Common myeloid progenitor, CD34-positive (primary cell): Measurements from ENCODE around the gene MRPL57.

ENCODE experiments used
- CTCF ChIA-PET: fragments of 350-600 bp; sonication (Branson Sonifier 250); formaldehyde crosslinking; loops from one replicate; lab custom pipeline; 2021; ENCODE audit warnings: antibody characterized with exemption; lab: Charles Lee
- POLR2A ChIA-PET: fragments of 350-600 bp; sonication (Branson Sonifier 250); formaldehyde crosslinking; loops from one replicate; lab custom pipeline; 2021; ENCODE audit warnings: antibody characterized with exemption; lab: Charles Lee
- DNase-seq, 3 donors: peaks; one replicate each; pipeline versions ENCODE4 v3.0.0 to v3.0.0-alpha.2; 2013
- H3K27ac ChIP-seq, 2 experiments: 1 replicate in 1 of 2; 2 replicates in 1 of 2; pipeline ENCODE4 v1.7.0; 2013; ENCODE audit warnings: inconsistent platforms in 2 of 2, low read length in 2 of 2, mild to moderate bottlenecking in 2 of 2, low read depth in 1 of 2, moderate library complexity in 1 of 2; ENCODE audit not compliant: severe bottlenecking in 2 of 2, insufficient read depth in 1 of 2, poor library complexity in 1 of 2
- H3K27me3 ChIP-seq, 5 experiments: replicated peaks in 2 of 5; 1 replicate in 3 of 5; 2 replicates in 2 of 5; pipeline versions ENCODE4 v1.6.1 to v1.7.0; 2013; ENCODE audit warnings: low read length in 4 of 5, mild to moderate bottlenecking in 2 of 5, moderate library complexity in 2 of 5, inconsistent platforms in 1 of 5; ENCODE audit not compliant: insufficient read depth in 5 of 5, control insufficient read depth in 4 of 5
- H3K36me3 ChIP-seq, 4 experiments: 1 replicate in 2 of 4; 2 replicates in 2 of 4; pipeline versions ENCODE4 v1.6.1 to v1.7.0; 2013; ENCODE audit warnings: low read length in 3 of 4, control low read depth in 1 of 4, mild to moderate bottlenecking in 1 of 4; ENCODE audit not compliant: control insufficient read depth in 4 of 4, insufficient read depth in 4 of 4
- H3K4me1 ChIP-seq, 4 experiments: 1 replicate in 3 of 4; 2 replicates in 1 of 4; pipeline versions ENCODE4 v1.6.1 to v1.7.1; 2013; ENCODE audit warnings: low read length in 3 of 4, mild to moderate bottlenecking in 3 of 4, control low read depth in 1 of 4, inconsistent platforms in 1 of 4, moderate library complexity in 1 of 4; ENCODE audit not compliant: control insufficient read depth in 4 of 4, insufficient read depth in 4 of 4; ENCODE audit errors: control extremely low read depth in 1 of 4
- H3K4me3 ChIP-seq, 7 experiments: 1 replicate in 4 of 7; 2 replicates in 3 of 7; pipeline versions ENCODE4 v1.5.1 to v1.7.0; 2013; ENCODE audit warnings: mild to moderate bottlenecking in 7 of 7, low read length in 6 of 7, moderate library complexity in 6 of 7, inconsistent platforms in 2 of 7, low read depth in 2 of 7, control low read depth in 1 of 7; ENCODE audit not compliant: insufficient read depth in 4 of 7, control insufficient read depth in 1 of 7; ENCODE audit errors: extremely low read depth in 1 of 7
- H3K9me3 ChIP-seq, 5 experiments: 1 replicate in 4 of 5; 2 replicates in 1 of 5; pipeline versions ENCODE4 v1.6.1 to v1.7.1; 2013; ENCODE audit warnings: low read length in 4 of 5, mild to moderate bottlenecking in 2 of 5, inconsistent platforms in 1 of 5, low read depth in 1 of 5, moderate library complexity in 1 of 5; ENCODE audit not compliant: control insufficient read depth in 4 of 5, insufficient read depth in 2 of 5; ENCODE audit errors: control extremely low read depth in 1 of 5
- WGBS: methylation state at CpG from one replicate; pipeline ENCODE4 v1.1.5; 2013; ENCODE audit not compliant: insufficient coverage; 5-methylcytosine and 5-hydroxymethylcytosine counted together

Gene MRPL57

DNA sequence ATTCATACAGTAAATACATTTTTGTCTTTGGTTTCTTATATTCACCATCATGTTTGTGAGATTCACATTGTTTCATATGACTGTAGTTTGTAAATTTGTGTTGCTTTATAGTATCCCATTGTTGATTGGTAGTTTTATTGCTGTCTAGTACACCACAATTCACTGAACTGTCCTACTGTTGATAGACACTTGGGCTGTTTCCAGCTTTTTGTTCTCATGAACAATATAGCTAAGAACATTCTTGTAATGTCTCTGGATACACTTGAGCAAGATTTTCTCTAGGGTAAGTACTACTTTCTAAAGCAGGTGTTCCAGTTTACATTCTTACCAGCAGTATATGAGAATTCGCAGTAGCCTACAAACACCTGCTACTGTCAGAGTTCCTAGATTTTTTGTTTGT is 37.9 kb upstream of the MRPL57 start:
- POLR2A ChIA-PET, result interaction anchor here (0.5 kb wide), 1 partner anchor 93 kb away, joined by 5 read pairs; no protein-coding TSS in a partner anchor
- H3K36me3 ChIP-seq, result peaks cover under 1 to 12% (median 6%) of the 10 kb centered on the region in 4 experiments
- H3K27me3 ChIP-seq, result no peaks in the 10 kb centered on the region
- DNase-seq, result peak in 1 of 3 donors; percentile 18
- H3K4me1 ChIP-seq, result peaks cover 9 to 28% (median 23%) of the 10 kb centered on the region in 4 experiments
- CTCF ChIA-PET, result no interaction called here
- 86% methylated on average over 1 of the region's 1 CpG for WGBS
- no peaks in the 10 kb centered on the region for H3K9me3 ChIP-seq
- H3K4me3 ChIP-seq, result no peak overlapping the region
- H3K27ac ChIP-seq, result no peak overlapping the region

DNA sequence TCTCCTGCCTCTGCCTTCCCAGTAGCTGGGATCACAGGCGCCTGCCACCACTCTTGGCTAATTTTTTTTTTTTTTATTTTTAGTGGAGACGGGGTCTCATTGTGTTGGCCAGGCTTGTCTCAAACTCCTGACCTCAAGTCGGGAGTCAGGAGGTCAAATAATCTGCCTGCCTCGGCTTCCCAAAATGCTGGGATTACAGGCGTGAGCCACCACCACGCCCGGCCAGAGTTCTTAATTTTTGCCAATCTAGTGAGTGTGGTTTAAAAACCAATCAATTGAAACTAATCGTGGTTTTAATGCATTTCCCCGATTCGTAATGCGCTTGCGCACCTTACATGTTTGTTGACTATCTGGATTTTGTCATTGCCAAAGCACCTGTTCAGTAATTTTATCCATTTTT is 37.1 kb upstream of the MRPL57 start:
- peaks cover 3 to 19% (median 9%) of the 10 kb centered on the region in 4 experiments for H3K36me3 ChIP-seq

DNA sequence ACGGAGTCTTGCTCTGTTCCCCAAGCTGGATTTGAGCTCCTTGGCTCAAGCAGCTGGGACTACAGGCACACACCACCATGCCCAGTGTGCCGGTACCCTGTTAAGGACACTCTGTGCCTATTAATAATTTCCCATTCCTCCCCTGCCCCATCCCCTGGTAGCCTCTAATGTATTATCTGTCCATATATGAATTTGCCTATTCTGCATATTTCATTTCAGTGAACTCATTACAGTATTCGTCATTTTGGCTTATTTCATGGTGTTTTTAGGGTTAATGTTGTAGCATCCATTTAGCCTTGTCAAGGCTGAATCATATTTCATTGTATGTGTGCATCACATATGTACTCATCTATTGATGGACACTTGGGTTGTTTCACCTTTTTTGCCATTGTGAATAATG is 33.7 kb upstream of the MRPL57 start:
- Histone ChIP-seq H3K9me3 (no peaks in the 10 kb centered on the region), H3K27ac (peak overlapping the region in 1 of 2 experiments; percentile 14), H3K4me1 (peaks cover 9 to 28% (median 23%) of the 10 kb centered on the region in 4 experiments), H3K36me3 (peaks cover 7 to 52% (median 25%) of the 10 kb centered on the region in 4 experiments), H3K4me3 (peak overlapping the region in 1 of 7 experiments; percentile 4), H3K27me3 (no peaks in the 10 kb centered on the region)
- WGBS, result 100% methylated on average over 2 of the region's 3 CpGs
- POLR2A ChIA-PET, result no interaction called here
- no peak for DNase-seq
- CTCF ChIA-PET, result no interaction called here

More for the DNA sequence above, 37.1 kb upstream of the MRPL57 start:
- CTCF ChIA-PET, result no interaction called here
- Histone ChIP-seq H3K9me3 (no peaks in the 10 kb centered on the region), H3K4me3 (peak overlapping the region in 6 of 7 experiments; percentile 91 to 99 (median 96)), H3K27ac (peak overlapping the region; percentile 98 to 99), H3K4me1 (peaks cover 9 to 28% (median 23%) of the 10 kb centered on the region in 4 experiments), H3K27me3 (no peaks in the 10 kb centered on the region)
- POLR2A ChIA-PET, result no interaction called here
- 87% methylated on average over 10 of the region's 12 CpGs for WGBS
- no peak for DNase-seq

DNA sequence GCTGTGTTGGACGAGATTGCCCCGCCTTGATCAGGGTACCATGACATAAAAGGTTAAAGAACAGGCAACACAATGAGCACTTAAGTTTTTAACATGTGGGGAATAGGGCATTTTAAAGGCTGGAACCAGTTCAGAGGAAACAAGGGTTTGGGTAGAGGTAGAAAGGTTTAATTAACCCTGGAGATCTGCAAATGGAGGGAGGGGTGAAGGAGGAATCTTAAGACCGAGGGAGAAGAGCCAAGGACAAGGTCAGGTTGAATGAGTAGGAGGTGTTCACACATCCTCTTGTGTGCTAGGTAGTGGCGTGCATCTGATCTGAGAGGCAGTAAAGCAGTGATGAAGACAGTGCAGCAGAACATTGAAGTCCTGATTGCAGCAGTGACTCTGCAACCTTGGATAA is 28.6 kb upstream of the MRPL57 start:
- no peak for DNase-seq
- Histone ChIP-seq H3K27me3 (no peaks in the 10 kb centered on the region), H3K27ac (no peak overlapping the region), H3K4me1 (peaks cover 8 to 20% (median 15%) of the 10 kb centered on the region in 4 experiments), H3K9me3 (no peaks in the 10 kb centered on the region), H3K4me3 (no peak overlapping the region), H3K36me3 (peaks cover 18 to 56% (median 31%) of the 10 kb centered on the region in 4 experiments)
- WGBS, result 84% methylated on average over 3 of the region's 4 CpGs
- ChIA-PET CTCF (no interaction called here), POLR2A (interaction anchor here (1.0 kb wide), 1 partner anchor 302 kb away, joined by 3 read pairs; no protein-coding TSS in a partner anchor)

DNA sequence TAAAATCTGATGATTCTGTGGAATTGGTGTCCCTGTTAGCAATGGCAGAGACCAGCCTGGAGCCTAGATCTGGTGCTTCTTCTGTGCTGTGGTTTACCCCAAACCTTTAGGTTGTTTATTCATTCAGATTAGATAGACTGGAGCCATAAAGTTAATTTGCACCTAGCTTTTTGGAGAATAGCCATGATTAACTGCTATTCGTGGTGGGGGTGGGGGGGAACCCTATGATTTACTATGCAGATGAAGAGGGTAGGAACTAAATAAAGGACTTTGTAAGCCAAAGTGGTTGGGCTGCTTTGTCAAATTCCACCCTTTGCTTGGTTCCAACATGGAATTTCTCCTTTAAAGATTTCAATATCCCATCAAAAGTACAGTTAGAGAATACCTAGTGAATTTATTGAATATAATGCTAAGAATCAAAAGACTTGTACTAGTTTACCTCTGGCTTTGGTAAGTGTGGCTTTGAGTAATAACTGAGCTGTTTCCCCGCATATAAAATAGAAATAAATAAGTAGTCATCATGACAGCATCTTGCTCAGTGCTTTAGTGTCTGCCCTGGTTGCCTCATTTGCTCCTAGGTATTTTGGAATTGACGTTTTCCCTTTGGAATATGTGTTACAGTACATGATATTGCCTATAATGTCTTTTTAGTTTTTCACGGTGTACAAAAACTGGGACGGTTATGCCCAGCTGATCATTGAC is 27.8 kb upstream of the MRPL57 start:
- ChIA-PET POLR2A (interaction anchor here (1.0 kb wide), 1 partner anchor 303 kb away, joined by 3 read pairs; no protein-coding TSS in a partner anchor), CTCF (interaction anchor here (0.5 to 1.6 kb wide), 7 partner anchors 10 to 212 kb away, joined by 3 to 6 read pairs (median 3); no protein-coding TSS in a partner anchor)
- WGBS, result 90% methylated on average over 2 of the region's 5 CpGs

DNA sequence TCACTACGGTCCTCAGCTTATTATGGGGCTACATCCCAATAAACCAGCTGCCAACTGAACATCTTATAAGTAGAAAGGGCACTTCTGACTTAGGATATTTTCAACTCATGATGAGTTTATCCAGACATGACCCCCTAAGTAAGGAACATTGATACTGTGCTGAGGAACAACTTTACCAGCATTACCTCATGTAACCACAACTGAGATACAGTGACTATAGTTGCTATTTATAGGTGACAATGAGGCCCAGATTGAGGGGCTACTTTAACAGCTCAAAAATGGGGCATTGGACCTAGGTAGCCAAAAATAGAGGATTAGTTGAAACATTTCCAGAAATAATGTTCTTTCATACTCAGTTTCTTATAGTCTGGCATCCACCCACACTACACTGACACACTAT is 26.9 kb upstream of the MRPL57 start:
- 100% methylated on average over 1 of the region's 1 CpG for WGBS
- DNase-seq, result peak in 2 of 3 donors; percentile 34 to 40
- H3K4me3 ChIP-seq, result no peak overlapping the region
- POLR2A ChIA-PET, result interaction anchor here (1.3 kb wide), 1 partner anchor 27 kb away, joined by 3 read pairs; the partner anchor contains the start of genes MRPL57 and SKA3
- peaks cover 17 to 48% (median 30%) of the 10 kb centered on the region in 4 experiments for H3K36me3 ChIP-seq
- no peaks in the 10 kb centered on the region for H3K9me3 ChIP-seq
- H3K27me3 ChIP-seq, result no peaks in the 10 kb centered on the region
- peaks cover 6 to 17% (median 11%) of the 10 kb centered on the region in 4 experiments for H3K4me1 ChIP-seq
- H3K27ac ChIP-seq, result peak overlapping the region in 1 of 2 experiments; percentile 19
- CTCF ChIA-PET, result interaction anchor here (0.9 to 1.6 kb wide), 6 partner anchors 9 to 211 kb away, joined by 3 to 6 read pairs (median 3); no protein-coding TSS in a partner anchor

More for the DNA sequence above, 27.8 kb upstream of the MRPL57 start:
- no peaks in the 10 kb centered on the region for H3K9me3 ChIP-seq
- no peak for DNase-seq
- H3K27ac ChIP-seq, result no peak overlapping the region
- no peak overlapping the region for H3K4me3 ChIP-seq
- peaks cover 16 to 47% (median 26%) of the 10 kb centered on the region in 4 experiments for H3K36me3 ChIP-seq
- H3K4me1 ChIP-seq, result peaks cover 6 to 17% (median 11%) of the 10 kb centered on the region in 4 experiments
- no peaks in the 10 kb centered on the region for H3K27me3 ChIP-seq
